Measurements from ENCODE around the gene RCSD1. TPM values are rescaled to one million over a fixed set of nuclear protein-coding genes. Genes with fewer than 3 reads are reported as not detected.

RCSD1 gene
- total and polyA plus RNA-seq, 2 of the 13 experiments (the other 11 are each of a cell fraction or from before 2014, with no cell fraction given) = not detected

DNA sequence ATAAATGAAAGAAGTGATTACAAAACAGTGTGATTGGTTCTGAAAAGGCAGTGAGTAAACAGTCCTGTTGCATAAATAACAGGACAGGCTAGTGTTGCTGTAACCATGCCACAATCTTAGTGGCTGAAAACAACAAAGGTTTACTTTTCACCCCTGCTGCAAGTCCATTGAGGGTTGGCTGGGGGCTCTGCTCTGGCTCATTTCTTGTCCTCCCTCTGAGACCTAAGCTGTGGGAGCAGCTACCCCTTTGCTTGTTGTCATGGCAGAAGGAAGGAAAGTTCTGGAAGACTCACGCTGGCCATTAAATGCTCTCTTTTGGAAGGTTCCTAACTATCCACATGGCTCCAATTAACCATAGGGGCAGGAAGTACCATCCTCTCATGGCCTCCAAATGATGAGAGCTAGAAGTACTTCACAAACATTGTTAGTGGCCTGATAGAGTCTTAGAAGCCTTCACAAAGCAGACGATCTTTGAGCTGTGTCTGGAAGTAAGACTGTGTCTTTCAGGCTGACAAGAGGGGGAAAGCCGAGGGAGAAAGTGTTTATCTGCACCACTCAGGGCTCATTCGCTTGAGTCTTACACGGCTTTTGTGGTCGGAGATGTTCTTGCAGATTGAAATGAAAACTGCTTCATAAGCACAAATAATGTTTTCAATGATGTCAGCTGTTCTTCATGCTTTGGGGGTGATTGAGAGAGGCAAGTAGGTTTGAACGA, 11.9 kb downstream of the RCSD1 start:
- no peaks in the 10 kb centered on the region for H3K9me3 ChIP-seq (ENCODE audit: low read length)
- no peaks in the 10 kb centered on the region for H3K36me3 ChIP-seq (replicated peaks in 1 of 2; ENCODE audit: control insufficient read depth in 1 of 2, insufficient read depth in 2 of 2, low read length in 2 of 2)
- FAIRE-seq = no peak
- no TSS peak for BruUV-seq (replicated peaks)
- in situ Hi-C loops (cut with HindIII; ENCODE audit: extremely low pct_ligation_motif_present, low pct_unique_long_range_greater_than_20kb) (no loop called here), intact Hi-C loops (cut with micrococcal nuclease; ENCODE audit: unreplicated experiment) (no loop called here)
- no peaks in the 10 kb centered on the region for H3K79me2 ChIP-seq (ENCODE audit: insufficient read depth, low read length)
- no peak overlapping the region for H2AFZ ChIP-seq (ENCODE audit: low read length)
- DNase-seq (ENCODE audit: low spot score) = no peak
- no peaks in the 10 kb centered on the region for H3K4me1 ChIP-seq (ENCODE audit: insufficient read depth, low read length)
- no peak overlapping the region for H3K4me2 ChIP-seq (ENCODE audit: low read depth, low read length)
- H3K9ac ChIP-seq (ENCODE audit: insufficient read depth, low read depth, low read length) = no peak overlapping the region
- no peak overlapping the region for H3K27ac ChIP-seq (ENCODE audit: extremely low read length, insufficient read depth, low read length)
- peaks cover 0 to 15% of the 10 kb centered on the region in 2 experiments; a peak in 3 of 5 replicates for H3K27me3 ChIP-seq (ENCODE audit: control insufficient read depth in 1 of 2, insufficient read depth in 2 of 2, low read length in 2 of 2)
- H3K4me3 ChIP-seq (replicated peaks in 1 of 3; ENCODE audit: insufficient read depth in 1 of 3, low read depth in 2 of 3, low read length in 3 of 3) = no peak overlapping the region
- ChIA-PET POLR2A (no interaction called here), CTCF (ENCODE audit: low intra/inter-chr PET ratio, low total read pairs) (no interaction called here)
- 18% methylated on average over 7 of the region's 7 CpGs for WGBS (ENCODE audit: low lambda C conversion rate)
- no peak for ATAC-seq
- peak; percentile 74 for TF ChIP-seq MAFF (IDR thresholded peaks at IDR 0.05; ENCODE audit: low read depth, low read length)
- TF ChIP-seq MAFK (conservative IDR thresholded peaks at IDR 0.05 in 1 of 2, IDR thresholded peaks at IDR 0.05 in 1 of 2; ENCODE audit: low read length in 2 of 2) = peak; percentile 59 to 80
- no peak for TF ChIP-seq ZBTB38 (CRISPR knock-in tag; IDR thresholded peaks at IDR 0.05)
- H4K20me1 ChIP-seq (ENCODE audit: insufficient read depth, low read length) = no peaks in the 10 kb centered on the region

DNA sequence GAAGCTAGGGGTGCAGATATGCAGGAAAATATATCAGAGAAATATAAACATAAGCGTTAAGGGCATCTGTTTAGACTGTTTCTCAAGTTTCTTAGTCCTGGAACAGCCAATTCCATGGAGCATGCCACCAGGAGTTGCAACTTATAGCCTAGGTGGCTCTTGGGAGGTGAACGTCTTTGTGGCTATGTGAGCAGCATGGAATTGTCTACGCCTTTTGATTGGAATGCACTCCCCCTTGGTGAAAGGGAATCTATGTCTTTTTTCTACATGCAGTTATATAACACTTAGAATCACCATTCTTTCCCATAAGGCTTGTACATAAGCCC, 12.4 kb downstream of the RCSD1 start:
- WGBS (ENCODE audit: low lambda C conversion rate) = 7% methylated on average over 3 of the region's 3 CpGs
- FAIRE-seq (no peak), DNase-seq (ENCODE audit: low spot score) (no peak), ATAC-seq (no peak)
- no peaks in the 10 kb centered on the region for H3K9me3 ChIP-seq (ENCODE audit: low read length)
- no peak for TF ChIP-seq ZNF614 (CRISPR knock-in tag; IDR thresholded peaks at IDR 0.05; ENCODE audit: borderline replicate concordance)
- no peak for TF ChIP-seq FOXA3 (CRISPR knock-in tag; IDR thresholded peaks at IDR 0.05)
- TF ChIP-seq ATF7-NPFF (CRISPR knock-in tag; IDR thresholded peaks at IDR 0.05; ENCODE audit: low read depth) = no peak
- no peak for TF ChIP-seq NR2F1 (CRISPR knock-in tag; IDR thresholded peaks at IDR 0.05)
- TF ChIP-seq, protein P1, sequence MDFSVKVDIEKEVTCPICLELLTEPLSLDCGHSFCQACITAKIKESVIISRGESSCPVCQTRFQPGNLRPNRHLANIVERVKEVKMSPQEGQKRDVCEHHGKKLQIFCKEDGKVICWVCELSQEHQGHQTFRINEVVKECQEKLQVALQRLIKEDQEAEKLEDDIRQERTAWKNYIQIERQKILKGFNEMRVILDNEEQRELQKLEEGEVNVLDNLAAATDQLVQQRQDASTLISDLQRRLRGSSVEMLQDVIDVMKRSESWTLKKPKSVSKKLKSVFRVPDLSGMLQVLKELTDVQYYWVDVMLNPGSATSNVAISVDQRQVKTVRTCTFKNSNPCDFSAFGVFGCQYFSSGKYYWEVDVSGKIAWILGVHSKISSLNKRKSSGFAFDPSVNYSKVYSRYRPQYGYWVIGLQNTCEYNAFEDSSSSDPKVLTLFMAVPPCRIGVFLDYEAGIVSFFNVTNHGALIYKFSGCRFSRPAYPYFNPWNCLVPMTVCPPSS (IDR thresholded peaks at IDR 0.05) = no peak
- no peak for TF ChIP-seq AHR (CRISPR knock-in tag; IDR thresholded peaks at IDR 0.05)
- no peak for TF ChIP-seq NCOA5 (CRISPR knock-in tag; IDR thresholded peaks at IDR 0.05)
- no peak for TF ChIP-seq ZNF546 (CRISPR knock-in tag; conservative IDR thresholded peaks at IDR 0.05)
- peaks cover 0 to 13% of the 10 kb centered on the region in 2 experiments; a peak in 3 of 5 replicates for H3K27me3 ChIP-seq (ENCODE audit: control insufficient read depth in 1 of 2, insufficient read depth in 2 of 2, low read length in 2 of 2)
- no TSS peak for BruUV-seq (replicated peaks)
- no peak overlapping the region for H3K4me2 ChIP-seq (ENCODE audit: low read depth, low read length)
- no peaks in the 10 kb centered on the region for H3K36me3 ChIP-seq (replicated peaks in 1 of 2; ENCODE audit: control insufficient read depth in 1 of 2, insufficient read depth in 2 of 2, low read length in 2 of 2)
- in situ Hi-C loops (cut with HindIII; ENCODE audit: extremely low pct_ligation_motif_present, low pct_unique_long_range_greater_than_20kb) (no loop called here), intact Hi-C loops (cut with micrococcal nuclease; ENCODE audit: unreplicated experiment) (no loop called here)
- H3K4me1 ChIP-seq (ENCODE audit: insufficient read depth, low read length) = no peaks in the 10 kb centered on the region
- CTCF ChIA-PET (ENCODE audit: low intra/inter-chr PET ratio, low total read pairs) = no interaction called here
- no peaks in the 10 kb centered on the region for H4K20me1 ChIP-seq (ENCODE audit: insufficient read depth, low read length)
- H3K27ac ChIP-seq (ENCODE audit: extremely low read length, insufficient read depth, low read length) = no peak overlapping the region
- no peak overlapping the region for H3K4me3 ChIP-seq (replicated peaks in 1 of 3; ENCODE audit: insufficient read depth in 1 of 3, low read depth in 2 of 3, low read length in 3 of 3)
- no peaks in the 10 kb centered on the region for H3K79me2 ChIP-seq (ENCODE audit: insufficient read depth, low read length)
- POLR2A ChIA-PET = no interaction called here
- no peak overlapping the region for H2AFZ ChIP-seq (ENCODE audit: low read length)
- no peak overlapping the region for H3K9ac ChIP-seq (ENCODE audit: insufficient read depth, low read depth, low read length)
